ENCODE results near the gene SH3TC2.

The SH3TC2 gene

GRCh38 chr5:149056616-149057165, 6.2 kb downstream of the SH3TC2 start:
- no peak for DNase-seq

- DNase-seq: no peak
Measured at GRCh38 chr5:149054416-149054815, 8.4 kb downstream of the SH3TC2 start.

- DNase-seq: no peak
Measured at GRCh38 chr5:149053072-149053695, 9.7 kb downstream of the SH3TC2 start.

GRCh38 chr5:149049371-149049781, 13.5 kb downstream of the SH3TC2 start:
- DNase-seq: no peak

- no peak for DNase-seq
Measured at GRCh38 chr5:149048811-149049210, 14.1 kb downstream of the SH3TC2 start.

GRCh38 chr5:149047462-149047861, 15.4 kb downstream of the SH3TC2 start:
- no peak for DNase-seq

- DNase-seq: no peak
Measured at GRCh38 chr5:149046196-149046829, 16.5 kb downstream of the SH3TC2 start.

GRCh38 chr5:149045089-149045460, 17.8 kb downstream of the SH3TC2 start:
- no peak for DNase-seq

- no peak for DNase-seq
Measured at GRCh38 chr5:149044453-149045088, 18.3 kb downstream of the SH3TC2 start.

GRCh38 chr5:149043641-149044040, 19.2 kb downstream of the SH3TC2 start:
- no peak for DNase-seq

- no peak for DNase-seq
Measured at GRCh38 chr5:149042865-149043264, 20.0 kb downstream of the SH3TC2 start.

GRCh38 chr5:149041242-149041641, 21.6 kb downstream of the SH3TC2 start:
- no peak for DNase-seq

GRCh38 chr5:149040421-149040820, 22.4 kb downstream of the SH3TC2 start:
- no peak for DNase-seq

GRCh38 chr5:149039506-149039905, 23.4 kb downstream of the SH3TC2 start:
- DNase-seq: no peak

- DNase-seq: no peak
Measured at GRCh38 chr5:149038336-149039080, 24.4 kb downstream of the SH3TC2 start.

GRCh38 chr5:149037817-149038216, 25.0 kb downstream of the SH3TC2 start:
- DNase-seq: no peak

- DNase-seq: no peak
Measured at GRCh38 chr5:149036970-149037369, 25.9 kb downstream of the SH3TC2 start.

- no peak for DNase-seq
Measured at GRCh38 chr5:149036168-149036567, 26.7 kb downstream of the SH3TC2 start.

- DNase-seq: peak; percentile 61
Measured at GRCh38 chr5:149035372-149035790, 27.5 kb downstream of the SH3TC2 start.

GRCh38 chr5:149030838-149031397, 31.9 kb downstream of the SH3TC2 start:
- DNase-seq: no peak

GRCh38 chr5:149030392-149030791, 32.5 kb downstream of the SH3TC2 start:
- no peak for DNase-seq

GRCh38 chr5:149028984-149029383, 33.9 kb downstream of the SH3TC2 start:
- no peak for DNase-seq

GRCh38 chr5:149028161-149028560, 34.7 kb downstream of the SH3TC2 start:
- DNase-seq: no peak
